GM18951 (cell line): ENCODE data around the gene BAD.
"Not testable (repeated sequence)": the region's sequence is repeated elsewhere in the genome, so short reads cannot be mapped to it uniquely, and the experiment has no call there.

Experiments used
- POLR2A ChIP-seq: IDR thresholded peaks from 4 replicates; pipeline ENCODE4 v1.6.1; 2011; ENCODE audit warnings: mild to moderate bottlenecking; ENCODE audit not compliant: insufficient read length, insufficient read depth; ENCODE audit errors: extremely low read depth
- in situ Hi-C: fragments of 300-500 bp; cut with MboI; formaldehyde crosslinking; loops from one replicate; pipeline ENCODE4 v1.12.0; 2022; ENCODE audit warnings: low sequenced_read_pairs, mixed read lengths, inconsistent platforms; ENCODE audit not compliant: unreplicated experiment

BAD gene

DNA sequence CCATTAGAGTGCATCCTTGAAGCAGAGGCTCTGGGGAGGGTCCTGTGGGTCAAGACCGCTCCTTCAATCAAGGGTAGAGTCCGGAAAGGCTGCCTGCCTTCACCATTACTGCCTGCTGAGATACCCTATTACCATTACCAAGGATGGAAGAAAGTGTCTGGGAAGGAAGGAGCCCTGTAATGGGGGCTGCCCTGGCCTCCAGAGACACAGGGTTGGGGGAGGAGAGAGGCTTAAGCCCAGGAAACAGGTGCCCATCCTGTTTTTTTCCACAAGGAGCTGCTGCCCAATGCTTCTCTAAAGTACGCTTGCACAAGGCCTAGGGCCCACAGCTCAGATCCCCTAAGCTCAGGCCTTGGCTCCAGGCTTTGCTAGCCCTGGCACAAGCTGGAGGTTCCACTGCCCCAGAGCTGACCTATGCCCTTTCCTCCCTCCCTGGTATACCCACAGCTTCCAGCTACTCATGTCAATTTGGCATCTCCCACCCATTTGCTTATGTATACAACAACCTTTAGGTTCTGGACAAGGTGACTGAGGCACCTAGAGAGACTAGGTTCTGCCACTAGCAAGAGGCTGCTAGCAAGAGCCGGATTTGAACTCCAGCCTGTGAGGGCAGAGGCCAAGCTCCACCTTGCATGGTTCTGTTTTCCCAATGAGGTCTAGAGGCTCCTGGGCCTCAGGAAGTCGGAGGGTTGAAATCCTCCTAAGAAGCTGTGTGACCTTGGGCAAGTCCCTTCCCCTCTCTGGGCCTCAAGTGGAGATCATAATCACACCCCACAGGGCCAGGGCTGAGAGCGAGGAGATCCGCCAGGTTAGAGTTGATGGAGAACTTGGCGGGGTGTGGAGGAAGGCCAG lies 34.7 kb downstream of the BAD start:
- TF ChIP-seq POLR2A: no peak
- in situ Hi-C loops: no loop called here

DNA sequence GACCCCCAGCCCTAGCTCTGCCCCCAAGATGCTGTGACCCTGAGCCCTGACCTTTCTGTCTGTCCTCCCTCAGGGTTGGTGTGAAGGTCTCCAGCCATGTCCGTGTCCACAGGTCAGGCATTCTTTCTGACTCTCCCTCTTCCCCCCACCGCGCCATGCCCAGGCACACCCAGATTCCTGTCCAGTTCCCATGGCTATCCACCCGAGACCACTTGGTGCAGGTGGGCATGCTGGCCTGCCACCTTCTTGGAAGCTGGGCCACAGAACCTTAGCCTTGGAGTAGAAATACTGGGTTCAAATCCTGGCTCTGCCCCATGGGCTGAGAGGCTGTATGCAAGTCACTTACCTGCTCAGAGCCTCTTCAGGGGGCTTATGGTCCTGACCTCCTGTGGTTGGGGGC lies 35.4 kb downstream of the BAD start:
- no peak for TF ChIP-seq POLR2A
- in situ Hi-C loops: no loop called here

DNA sequence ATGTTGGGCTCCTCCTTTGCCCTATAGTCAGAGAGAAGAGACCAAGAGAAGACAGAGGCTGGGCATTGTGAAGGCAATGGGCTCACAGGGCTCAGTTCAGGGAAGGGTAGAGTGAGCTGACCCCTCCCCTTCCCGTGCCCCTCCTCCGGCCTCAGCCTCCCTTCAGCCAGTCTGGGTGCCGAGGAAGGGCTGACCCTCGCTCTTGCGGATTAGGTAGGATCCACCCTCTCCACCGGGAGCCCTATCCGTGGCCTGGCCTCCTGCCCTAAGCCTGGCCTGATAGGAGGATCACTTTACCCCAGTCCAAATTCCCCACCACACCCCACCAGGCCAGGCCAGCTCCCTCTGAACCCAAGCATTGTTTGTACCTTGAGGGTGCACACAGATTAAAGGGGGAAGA lies 35.9 kb downstream of the BAD start:
- in situ Hi-C loops: no loop called here
- TF ChIP-seq POLR2A: no peak

DNA sequence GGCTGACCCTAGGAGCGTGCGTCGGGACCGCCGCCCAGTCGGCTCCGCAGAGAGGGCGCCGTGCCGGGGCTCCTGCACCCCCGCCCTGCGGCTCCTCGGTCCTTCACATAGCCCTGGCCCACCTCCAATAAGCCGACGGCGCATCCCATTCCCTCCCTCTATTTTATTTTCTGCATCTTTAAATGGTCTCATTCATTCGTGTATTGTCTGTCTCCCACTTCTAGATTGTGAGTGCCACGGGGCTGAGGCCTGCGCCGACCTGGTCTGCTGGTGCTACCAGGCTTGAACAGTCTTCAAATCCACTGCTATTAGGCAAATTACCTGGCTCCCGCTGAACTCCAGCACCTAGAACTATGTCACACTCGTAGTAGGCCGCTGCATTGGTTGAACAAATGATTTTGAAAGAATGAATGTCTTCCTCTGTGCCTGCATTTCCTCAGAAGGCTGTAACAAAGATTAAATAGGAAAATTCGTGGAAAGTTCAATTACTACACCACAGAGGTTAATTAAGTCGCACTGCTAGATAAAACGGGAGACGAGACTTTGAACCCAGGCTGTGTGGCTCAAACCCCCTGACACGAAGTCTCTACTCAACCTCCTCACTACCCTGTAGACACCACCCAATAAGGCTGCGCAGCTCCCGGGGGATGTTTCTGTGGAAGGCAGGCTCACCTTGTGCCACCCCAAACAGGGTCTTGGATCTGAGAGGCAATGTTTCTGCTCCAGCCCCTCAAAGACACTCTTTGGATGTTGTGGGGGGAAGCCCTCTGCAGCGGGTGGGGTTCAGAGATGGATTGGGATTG lies 36.5 kb downstream of the BAD start:
- in situ Hi-C loops: no loop called here

DNA sequence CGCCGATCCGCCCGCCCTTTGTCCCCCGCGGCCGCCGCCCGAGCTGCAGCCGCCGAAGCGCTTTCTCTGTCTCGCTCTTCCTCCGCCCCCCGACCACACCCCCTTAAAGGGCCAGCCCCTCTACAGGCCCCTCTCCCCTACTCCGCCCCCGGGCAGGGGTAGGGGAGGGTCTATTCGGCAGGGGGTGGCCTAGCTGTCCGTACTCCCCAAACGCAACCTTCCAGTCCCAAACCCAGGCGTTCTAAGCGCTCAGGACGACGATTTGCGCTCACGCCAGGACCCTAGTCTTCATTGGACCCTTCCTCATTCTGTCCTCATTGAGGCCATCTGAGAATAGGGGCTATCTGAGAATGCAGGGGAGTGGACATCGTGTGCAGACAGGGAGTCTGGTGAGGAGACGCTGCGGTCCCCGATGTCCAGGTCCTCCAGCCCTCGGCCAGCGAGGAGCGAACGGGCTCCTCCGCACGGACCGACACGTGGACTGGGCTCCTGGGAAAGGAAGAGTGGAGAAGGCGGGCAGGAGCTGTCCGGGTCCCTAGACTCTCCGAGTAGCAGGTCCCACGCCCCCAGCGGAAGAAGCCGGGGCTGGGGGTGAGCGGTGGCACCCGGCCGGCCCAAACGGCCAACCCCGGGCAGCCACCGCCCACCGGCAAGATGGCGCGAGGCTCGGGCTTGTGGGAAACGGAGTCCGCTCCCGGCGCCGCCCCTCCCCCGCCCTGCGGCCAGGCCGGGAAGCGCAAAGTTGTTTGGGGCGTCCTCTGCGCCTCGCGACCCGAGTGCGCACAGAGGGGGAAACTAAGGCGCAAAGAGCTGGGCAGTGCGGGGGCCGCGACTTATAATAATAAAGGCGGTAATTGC lies 37.4 kb downstream of the BAD start, which contains the start of gene PPP1R14B:
PPP1R14B (minus strand) TSS at position 73 of the 858 bp plus-strand sequence. CDS start 270 bp downstream, outside the sequence.
- in situ Hi-C loops: no loop called here
- no peak for TF ChIP-seq POLR2A

More for the DNA sequence above, 36.5 kb downstream of the BAD start:
- no peak for TF ChIP-seq POLR2A

DNA sequence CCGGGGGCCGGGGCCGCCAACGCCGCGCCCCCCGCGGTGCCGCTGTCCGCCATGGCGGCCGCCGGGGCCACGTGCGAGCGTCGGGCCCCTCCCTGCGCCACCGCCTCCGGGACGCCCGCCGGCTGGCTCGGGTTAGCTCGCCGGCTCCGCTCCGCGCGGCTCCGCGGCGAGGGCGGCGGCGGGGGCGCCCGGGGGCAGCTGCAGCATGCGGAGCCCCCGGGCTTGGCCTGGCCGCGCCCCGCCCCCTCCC lies 37.9 kb downstream of the BAD start:
- peak; percentile 42 for TF ChIP-seq POLR2A
- in situ Hi-C loops: not testable (repeated sequence)

DNA sequence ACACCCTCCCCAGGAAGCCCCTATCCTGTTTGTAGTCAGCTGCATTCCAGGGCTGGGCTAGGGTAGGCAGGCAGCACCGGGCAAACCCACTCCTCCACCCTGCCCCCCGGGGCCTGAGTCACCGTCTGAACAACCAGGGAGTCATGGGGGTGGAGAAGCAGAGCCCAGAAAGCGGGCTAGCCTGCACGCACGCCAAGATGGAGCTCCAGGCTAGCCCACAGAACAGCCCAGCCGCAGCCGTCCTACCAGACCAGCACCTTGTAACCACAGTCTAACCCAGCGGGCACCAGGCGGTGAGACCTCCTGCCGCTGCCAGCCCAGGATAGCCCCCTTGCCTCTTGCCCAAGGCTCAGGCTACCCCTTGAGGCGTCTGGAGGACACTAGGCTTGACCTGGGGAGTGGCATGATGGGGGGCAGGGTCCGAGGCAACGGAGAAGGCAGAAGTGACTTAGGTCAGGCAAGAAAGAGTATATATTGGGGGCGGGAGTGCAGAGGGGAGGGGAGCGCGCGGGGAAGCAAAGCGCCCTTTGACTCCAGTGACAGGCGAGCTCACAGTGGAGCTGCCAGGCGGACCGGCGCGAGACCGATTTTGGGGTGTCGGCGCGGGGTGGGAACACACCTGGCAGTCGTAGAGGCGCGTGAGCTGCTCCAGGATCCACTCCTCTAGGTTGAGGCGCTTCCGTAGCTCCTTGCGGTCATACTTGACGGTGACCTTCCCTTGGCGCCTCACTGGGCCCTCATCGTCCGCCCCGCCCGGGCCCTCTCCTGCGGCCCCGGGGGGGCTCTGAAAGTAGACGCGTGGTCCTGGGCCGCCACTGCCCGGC lies 38.5 kb downstream of the BAD start:
- TF ChIP-seq POLR2A: no peak

DNA sequence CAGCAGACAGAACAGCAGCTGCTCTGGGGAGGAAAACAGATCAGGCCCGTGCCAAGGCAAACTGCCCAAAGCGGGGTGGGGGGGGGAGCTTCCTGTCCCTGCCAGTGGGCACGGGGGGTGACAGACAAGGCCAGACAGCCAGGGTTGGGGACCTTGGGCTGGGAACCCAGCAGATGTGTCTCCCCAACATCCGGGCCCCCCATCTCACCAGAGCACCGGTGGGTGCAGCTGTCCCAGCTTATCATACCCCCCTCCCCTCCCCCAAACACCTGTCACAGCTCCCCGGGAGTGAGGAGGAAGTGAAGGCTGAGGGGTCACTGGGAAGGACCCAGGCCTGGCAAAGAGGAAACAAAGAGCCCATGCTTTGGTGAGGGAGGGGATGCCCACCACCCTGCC lies 39.1 kb downstream of the BAD start:
- in situ Hi-C loops: no loop called here
- TF ChIP-seq POLR2A: no peak

More for the DNA sequence above, 38.5 kb downstream of the BAD start:
- in situ Hi-C loops: no loop called here

DNA sequence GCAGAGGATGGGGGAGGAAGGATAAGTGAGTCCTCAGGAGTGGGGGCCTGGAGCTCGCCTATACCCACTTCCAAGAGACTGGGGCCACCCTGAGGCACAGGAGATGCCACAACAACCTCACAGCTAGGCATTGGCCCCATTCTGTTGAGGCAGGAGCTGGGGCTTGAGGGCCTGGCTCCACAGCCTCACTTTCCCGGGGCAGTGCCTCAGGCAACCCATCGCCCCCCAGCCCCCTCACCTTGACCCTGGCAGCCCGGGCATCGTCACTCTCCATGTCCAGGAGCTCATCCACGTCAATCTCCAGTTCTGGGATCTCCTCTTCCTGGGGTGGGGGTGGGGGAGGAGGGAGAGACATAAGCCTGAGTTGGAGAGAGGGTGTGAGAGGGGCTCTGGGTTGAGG lies 39.5 kb downstream of the BAD start:
- TF ChIP-seq POLR2A: no peak
- in situ Hi-C loops: no loop called here

DNA sequence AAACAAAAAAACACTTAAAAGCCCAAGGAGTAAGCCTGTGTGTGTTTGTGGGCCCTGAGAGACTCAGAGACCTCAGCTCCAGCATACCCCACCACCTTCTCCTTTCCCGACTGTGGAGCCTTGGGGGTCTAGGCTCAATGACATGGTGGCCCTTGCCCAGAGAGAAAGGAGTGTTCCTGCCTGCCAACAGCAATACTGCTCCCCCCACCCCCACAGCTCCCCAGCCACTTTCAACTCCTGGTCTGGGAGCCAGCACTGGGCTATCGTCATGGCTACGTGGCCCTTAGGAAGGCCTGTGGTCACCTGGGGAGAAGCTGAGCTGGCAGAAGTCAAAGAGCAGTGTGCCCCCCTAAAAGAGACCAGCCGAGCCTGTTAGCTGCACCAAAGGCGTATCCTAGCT lies 40.4 kb downstream of the BAD start:
- TF ChIP-seq POLR2A: peak; percentile 19
- in situ Hi-C loops: no loop called here

DNA sequence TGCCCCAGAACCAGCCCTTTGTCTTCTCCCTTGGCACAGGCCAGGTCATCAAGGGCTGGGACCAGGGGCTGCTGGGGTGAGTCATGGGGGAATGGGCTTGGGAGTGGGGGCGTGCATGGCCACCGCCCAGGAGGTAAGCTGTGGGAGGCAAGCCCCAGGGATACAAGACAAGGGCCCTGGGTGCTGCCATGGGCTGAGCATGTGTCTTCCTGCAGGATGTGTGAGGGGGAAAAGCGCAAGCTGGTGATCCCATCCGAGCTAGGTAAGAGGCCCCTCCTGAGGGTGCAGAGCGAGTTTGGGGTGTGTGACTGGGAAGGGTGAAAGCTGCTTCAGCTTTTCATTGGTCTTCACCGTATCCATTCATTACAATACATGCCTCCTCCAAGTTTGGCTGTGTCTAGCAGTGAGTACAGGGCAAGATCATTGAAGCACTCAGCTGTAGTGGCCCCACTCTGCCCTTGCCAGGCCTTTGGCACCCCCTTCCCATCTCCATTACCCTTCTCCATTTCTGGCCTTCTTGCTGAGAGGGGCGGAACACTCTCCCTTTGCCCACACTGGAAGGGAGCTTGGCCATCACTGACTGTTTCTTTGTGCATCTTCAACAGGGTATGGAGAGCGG lies 41.1 kb downstream of the BAD start:
- no peak for TF ChIP-seq POLR2A
- in situ Hi-C loops: no loop called here
